ENCODE results near the gene INTS11. TPM values are rescaled to one million over a fixed set of nuclear protein-coding genes. Genes with fewer than 3 reads are reported as not detected.

Gene INTS11
- total RNA-seq, 1 donor from 2014 or later = 151 TPM

GRCh38 chr1:1331068-1331965, 6.9 kb upstream of the INTS11 start, which contains the start of gene TAS1R3:
Gene TAS1R3 (plus strand): TSS chr1:1331280. CDS start chr1:1331346, 66 bp downstream.
- DNase-seq (no peak), ATAC-seq (ENCODE audit: low read depth) (peak; percentile 66)
- H3K4me3 Mint-ChIP-seq = peak within 1 kb of the TSS; percentile 41
- H3K9me3 Mint-ChIP-seq = no peaks in the 10 kb centered on the region
- POLR2A ChIA-PET = interaction anchor here (1.0 kb wide), 1 partner anchor 67 kb away, joined by 4 read pairs; no protein-coding TSS in a partner anchor
- H3K27ac Mint-ChIP-seq = peak within 1 kb of the TSS; percentile 53
- CTCF ChIA-PET = no interaction called here
- no peak for TF ChIP-seq CTCF (IDR thresholded peaks at IDR 0.05)
- H3K36me3 Mint-ChIP-seq (ENCODE audit: low read depth) = peaks cover 7% of the 10 kb centered on the region
- peaks cover 22% of the 10 kb centered on the region for H3K4me1 Mint-ChIP-seq
- intact Hi-C loops (cut with micrococcal nuclease) = no loop called here
- H3K27me3 Mint-ChIP-seq = no peaks in the 10 kb centered on the region

DNA sequence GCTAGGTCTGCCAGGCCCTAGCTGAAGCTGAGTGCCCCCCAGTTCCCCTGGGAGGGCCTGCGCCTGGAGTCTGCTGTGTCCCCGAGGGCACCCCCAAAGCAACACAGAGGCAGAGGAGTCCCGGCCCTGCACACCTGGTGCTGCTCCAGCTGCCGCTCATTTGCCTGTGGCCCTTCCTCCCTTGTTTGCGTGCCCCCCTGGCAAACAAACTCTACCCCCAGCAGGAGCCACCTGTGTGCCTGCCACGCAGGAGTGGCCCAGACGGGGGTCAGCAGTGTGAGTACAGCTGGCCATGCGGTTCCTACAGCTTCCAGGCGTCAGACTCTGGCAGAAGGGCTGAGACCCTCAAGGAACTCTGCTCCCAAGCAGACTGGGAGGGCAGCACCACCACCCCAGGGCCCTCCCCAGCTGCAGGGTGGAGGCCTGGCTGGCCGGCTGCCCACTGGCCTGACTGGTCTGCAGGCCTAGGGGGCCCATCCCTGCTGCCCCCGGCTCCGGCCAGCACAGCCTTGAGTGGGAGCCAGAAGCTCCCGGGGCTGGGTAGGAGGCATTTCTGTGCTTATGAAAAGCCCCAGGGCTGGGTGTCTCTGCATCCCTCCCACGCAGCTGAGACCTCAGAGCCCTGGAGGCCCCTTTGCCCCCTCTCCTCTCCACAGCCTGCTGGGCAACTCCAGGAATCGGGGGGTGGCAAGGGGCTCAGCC, 6.1 kb upstream of the INTS11 start:
- intact Hi-C loops (cut with micrococcal nuclease) = no loop called here
- no peak for TF ChIP-seq CTCF (IDR thresholded peaks at IDR 0.05)
- peak; percentile 25 for ATAC-seq (ENCODE audit: low read depth)
- ChIA-PET POLR2A (no interaction called here), CTCF (interaction anchor here (0.6 kb wide), 1 partner anchor 34 kb away, joined by 3 read pairs; no protein-coding TSS in a partner anchor)
- DNase-seq = no peak
- Mint-ChIP-seq H3K36me3 (ENCODE audit: low read depth) (peaks cover 7% of the 10 kb centered on the region), H3K4me1 (peaks cover 30% of the 10 kb centered on the region), H3K27me3 (no peaks in the 10 kb centered on the region), H3K4me3 (peak overlapping the region; percentile 41), H3K27ac (peak overlapping the region; percentile 53), H3K9me3 (no peaks in the 10 kb centered on the region)

GRCh38 chr1:1329304-1330210, 5.1 kb upstream of the INTS11 start:
- intact Hi-C loops (cut with micrococcal nuclease) = no loop called here
- Mint-ChIP-seq H3K9me3 (no peaks in the 10 kb centered on the region), H3K27ac (no peak overlapping the region), H3K4me1 (peaks cover 33% of the 10 kb centered on the region), H3K27me3 (no peaks in the 10 kb centered on the region), H3K36me3 (ENCODE audit: low read depth) (peaks cover 7% of the 10 kb centered on the region), H3K4me3 (no peak overlapping the region)
- no peak for TF ChIP-seq CTCF (IDR thresholded peaks at IDR 0.05)
- CTCF ChIA-PET = interaction anchor here (0.6 kb wide), 1 partner anchor 35 kb away, joined by 3 read pairs; no protein-coding TSS in a partner anchor
- POLR2A ChIA-PET = no interaction called here
- DNase-seq = no peak
- no peak for ATAC-seq (ENCODE audit: low read depth)

GRCh38 chr1:1328254-1328653, 3.8 kb upstream of the INTS11 start:
- DNase-seq (no peak), ATAC-seq (ENCODE audit: low read depth) (no peak)
- Mint-ChIP-seq H3K36me3 (ENCODE audit: low read depth) (peaks cover 9% of the 10 kb centered on the region), H3K4me3 (no peak overlapping the region), H3K4me1 (peaks cover 39% of the 10 kb centered on the region), H3K9me3 (no peaks in the 10 kb centered on the region), H3K27ac (no peak overlapping the region), H3K27me3 (no peaks in the 10 kb centered on the region)
- CTCF ChIA-PET = no interaction called here
- POLR2A ChIA-PET = no interaction called here
- intact Hi-C loops (cut with micrococcal nuclease) = no loop called here
- no peak for TF ChIP-seq CTCF (IDR thresholded peaks at IDR 0.05)
